Measurements from ENCODE around the gene ITPR3.

ITPR3 gene

GRCh38 chr6:33639559-33639958, 18.4 kb downstream of the ITPR3 start:
- H3K4me3 ChIP-seq (ENCODE audit: low read length in 2 of 2): no peak overlapping the region
- no CpG with 5 or more reads among the region's 1 CpG for WGBS, 2 donors (ENCODE audit: extremely low coverage in 2 of 2, insufficient read length in 2 of 2, insufficient replicate concordance in 1 of 2)
- no peak overlapping the region for H4K91ac ChIP-seq (ENCODE audit: low read depth, low read length, poor library complexity)
- no peak overlapping the region for H3K18ac ChIP-seq (ENCODE audit: low read length)
- peaks cover 8% of the 10 kb centered on the region in 2 donors for H3K4me1 ChIP-seq (ENCODE audit: control insufficient read depth in 2 of 2, insufficient read depth in 1 of 2, low read depth in 1 of 2, low read length in 2 of 2)
- no peak overlapping the region for H3K14ac ChIP-seq (ENCODE audit: low read length)
- no peak overlapping the region for H3K27ac ChIP-seq (replicated peaks; ENCODE audit: low read length)
- no peak overlapping the region for H3K23ac ChIP-seq (ENCODE audit: low read depth, low read length, poor library complexity)
- H2BK12ac ChIP-seq (ENCODE audit: low read length): no peak overlapping the region
- H3K79me1 ChIP-seq (ENCODE audit: low read depth, low read length): no peaks in the 10 kb centered on the region
- H3K27me3 ChIP-seq (ENCODE audit: control insufficient read depth in 3 of 3, insufficient read depth in 3 of 3, low read depth in 1 of 3, low read length in 3 of 3): peaks cover 0 to 4% (median 0%) of the 10 kb centered on the region in 3 experiments
- H2AFZ ChIP-seq (ENCODE audit: low read length): no peak overlapping the region
- H3K36me3 ChIP-seq (replicated peaks in 1 of 2; ENCODE audit: control insufficient read depth in 2 of 2, insufficient read depth in 2 of 2, low read length in 2 of 2): no peaks in the 10 kb centered on the region
- no peak overlapping the region for H3K4ac ChIP-seq (ENCODE audit: low read length)
- no peak overlapping the region for H2BK120ac ChIP-seq (ENCODE audit: low read depth, low read length)
- no peak overlapping the region for H4K8ac ChIP-seq (ENCODE audit: low read depth, low read length)
- no peak for DNase-seq (ENCODE audit: low spot score)
- no peak overlapping the region for H2BK5ac ChIP-seq (ENCODE audit: low read length)
- H3K9me3 ChIP-seq (replicated peaks in 1 of 2; ENCODE audit: control insufficient read depth in 2 of 2, insufficient read depth in 1 of 2, low read depth in 1 of 2, low read length in 2 of 2): no peaks in the 10 kb centered on the region
- H2AK5ac ChIP-seq (ENCODE audit: low read depth, low read length): no peak overlapping the region
- no peak overlapping the region for H3K9ac ChIP-seq (ENCODE audit: low read depth, low read length, poor library complexity)
- H3K4me2 ChIP-seq (ENCODE audit: insufficient read depth, low read length, poor library complexity, severe bottlenecking): no peak overlapping the region
- no peak overlapping the region for H2BK15ac ChIP-seq (ENCODE audit: low read length)

GRCh38 chr6:33640361-33640760, 19.2 kb downstream of the ITPR3 start:
- Histone ChIP-seq H2AFZ (ENCODE audit: low read length) (no peak overlapping the region), H3K4ac (ENCODE audit: low read length) (no peak overlapping the region), H3K14ac (ENCODE audit: low read length) (no peak overlapping the region), H3K27me3 (ENCODE audit: control insufficient read depth in 3 of 3, insufficient read depth in 3 of 3, low read depth in 1 of 3, low read length in 3 of 3) (no peaks in the 10 kb centered on the region), H3K18ac (ENCODE audit: low read length) (no peak overlapping the region), H3K4me1 (ENCODE audit: control insufficient read depth in 2 of 2, insufficient read depth in 1 of 2, low read depth in 1 of 2, low read length in 2 of 2) (peaks cover 7% of the 10 kb centered on the region in 2 donors), H3K4me3 (ENCODE audit: low read length in 2 of 2) (no peak overlapping the region), H2AK5ac (ENCODE audit: low read depth, low read length) (no peak overlapping the region), H3K9me3 (replicated peaks in 1 of 2; ENCODE audit: control insufficient read depth in 2 of 2, insufficient read depth in 1 of 2, low read depth in 1 of 2, low read length in 2 of 2) (no peaks in the 10 kb centered on the region), H2BK15ac (ENCODE audit: low read length) (no peak overlapping the region), H4K8ac (ENCODE audit: low read depth, low read length) (no peak overlapping the region), H2BK5ac (ENCODE audit: low read length) (no peak overlapping the region), H2BK120ac (ENCODE audit: low read depth, low read length) (peak overlapping the region; percentile 64), H2BK12ac (ENCODE audit: low read length) (no peak overlapping the region), H4K91ac (ENCODE audit: low read depth, low read length, poor library complexity) (no peak overlapping the region), H3K23ac (ENCODE audit: low read depth, low read length, poor library complexity) (no peak overlapping the region), H3K36me3 (replicated peaks in 1 of 2; ENCODE audit: control insufficient read depth in 2 of 2, insufficient read depth in 2 of 2, low read length in 2 of 2) (no peaks in the 10 kb centered on the region), H3K9ac (ENCODE audit: low read depth, low read length, poor library complexity) (no peak overlapping the region), H3K4me2 (ENCODE audit: insufficient read depth, low read length, poor library complexity, severe bottlenecking) (no peak overlapping the region), H3K27ac (replicated peaks; ENCODE audit: low read length) (no peak overlapping the region), H3K79me1 (ENCODE audit: low read depth, low read length) (no peaks in the 10 kb centered on the region)
- no CpG with 5 or more reads among the region's 13 CpGs for WGBS, 2 donors (ENCODE audit: extremely low coverage in 2 of 2, insufficient read length in 2 of 2, insufficient replicate concordance in 1 of 2)
- DNase-seq (ENCODE audit: low spot score): no peak

- Histone ChIP-seq H4K8ac (ENCODE audit: low read depth, low read length) (no peak overlapping the region), H2BK120ac (ENCODE audit: low read depth, low read length) (no peak overlapping the region), H3K27ac (replicated peaks; ENCODE audit: low read length) (no peak overlapping the region), H2BK5ac (ENCODE audit: low read length) (no peak overlapping the region), H3K9me3 (replicated peaks in 1 of 2; ENCODE audit: control insufficient read depth in 2 of 2, insufficient read depth in 1 of 2, low read depth in 1 of 2, low read length in 2 of 2) (no peaks in the 10 kb centered on the region), H3K4me1 (ENCODE audit: control insufficient read depth in 2 of 2, insufficient read depth in 1 of 2, low read depth in 1 of 2, low read length in 2 of 2) (peaks cover 7% of the 10 kb centered on the region in 2 donors), H2BK12ac (ENCODE audit: low read length) (peak overlapping the region; percentile 92), H3K18ac (ENCODE audit: low read length) (peak overlapping the region; percentile 74), H3K14ac (ENCODE audit: low read length) (peak overlapping the region; percentile 90), H3K23ac (ENCODE audit: low read depth, low read length, poor library complexity) (no peak overlapping the region), H3K27me3 (ENCODE audit: control insufficient read depth in 3 of 3, insufficient read depth in 3 of 3, low read depth in 1 of 3, low read length in 3 of 3) (no peaks in the 10 kb centered on the region), H2BK15ac (ENCODE audit: low read length) (no peak overlapping the region), H3K4me3 (ENCODE audit: low read length in 2 of 2) (no peak overlapping the region), H2AFZ (ENCODE audit: low read length) (peak overlapping the region; percentile 65), H3K4ac (ENCODE audit: low read length) (no peak overlapping the region), H2AK5ac (ENCODE audit: low read depth, low read length) (peak overlapping the region; percentile 89), H3K9ac (ENCODE audit: low read depth, low read length, poor library complexity) (no peak overlapping the region), H3K4me2 (ENCODE audit: insufficient read depth, low read length, poor library complexity, severe bottlenecking) (no peak overlapping the region), H3K79me1 (ENCODE audit: low read depth, low read length) (no peaks in the 10 kb centered on the region), H4K91ac (ENCODE audit: low read depth, low read length, poor library complexity) (no peak overlapping the region), H3K36me3 (replicated peaks in 1 of 2; ENCODE audit: control insufficient read depth in 2 of 2, insufficient read depth in 2 of 2, low read length in 2 of 2) (no peaks in the 10 kb centered on the region)
- DNase-seq (ENCODE audit: low spot score): no peak
- no CpG with 5 or more reads among the region's 15 CpGs for WGBS, 2 donors (ENCODE audit: extremely low coverage in 2 of 2, insufficient read length in 2 of 2, insufficient replicate concordance in 1 of 2)
Measured at GRCh38 chr6:33641144-33641543, 20.0 kb downstream of the ITPR3 start.

DNA sequence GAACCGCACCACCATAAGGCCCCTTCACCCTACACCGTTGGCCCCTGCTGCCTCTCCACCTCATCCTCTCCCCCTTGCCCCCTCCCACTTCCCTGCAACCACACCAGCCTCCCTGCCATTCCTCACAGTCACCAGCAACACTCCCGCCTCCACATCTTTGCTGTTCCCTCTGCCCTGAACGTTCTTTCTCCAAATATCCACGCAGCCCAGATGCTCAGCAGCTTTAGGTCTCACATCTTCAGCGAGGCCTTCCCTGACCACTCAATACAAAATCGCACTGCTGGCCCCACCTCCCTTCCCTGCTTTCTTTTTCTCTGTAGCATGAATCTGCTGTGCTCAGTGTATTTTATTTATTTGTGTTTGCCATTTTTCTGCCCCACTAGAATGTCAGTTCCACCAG, 20.5 kb downstream of the ITPR3 start:
- peak overlapping the region; percentile 89 for H3K18ac ChIP-seq (ENCODE audit: low read length)
- peaks cover 7% of the 10 kb centered on the region in 2 donors for H3K4me1 ChIP-seq (ENCODE audit: control insufficient read depth in 2 of 2, insufficient read depth in 1 of 2, low read depth in 1 of 2, low read length in 2 of 2)
- peak overlapping the region; percentile 92 for H2BK12ac ChIP-seq (ENCODE audit: low read length)
- H3K27ac ChIP-seq (replicated peaks; ENCODE audit: low read length): no peak overlapping the region
- H2BK120ac ChIP-seq (ENCODE audit: low read depth, low read length): no peak overlapping the region
- H3K4ac ChIP-seq (ENCODE audit: low read length): no peak overlapping the region
- H2BK5ac ChIP-seq (ENCODE audit: low read length): no peak overlapping the region
- peak overlapping the region; percentile 65 for H2AFZ ChIP-seq (ENCODE audit: low read length)
- H3K4me3 ChIP-seq (ENCODE audit: low read length in 2 of 2): no peak overlapping the region
- peak overlapping the region; percentile 72 for H3K9ac ChIP-seq (ENCODE audit: low read depth, low read length, poor library complexity)
- H2BK15ac ChIP-seq (ENCODE audit: low read length): no peak overlapping the region
- peak overlapping the region; percentile 89 for H2AK5ac ChIP-seq (ENCODE audit: low read depth, low read length)
- DNase-seq (ENCODE audit: low spot score): no peak
- no peaks in the 10 kb centered on the region for H3K9me3 ChIP-seq (replicated peaks in 1 of 2; ENCODE audit: control insufficient read depth in 2 of 2, insufficient read depth in 1 of 2, low read depth in 1 of 2, low read length in 2 of 2)
- no peak overlapping the region for H3K4me2 ChIP-seq (ENCODE audit: insufficient read depth, low read length, poor library complexity, severe bottlenecking)
- H3K14ac ChIP-seq (ENCODE audit: low read length): peak overlapping the region; percentile 90
- H4K8ac ChIP-seq (ENCODE audit: low read depth, low read length): no peak overlapping the region
- no CpG with 5 or more reads among the region's 7 CpGs for WGBS, 2 donors (ENCODE audit: extremely low coverage in 2 of 2, insufficient read length in 2 of 2, insufficient replicate concordance in 1 of 2)
- no peaks in the 10 kb centered on the region for H3K79me1 ChIP-seq (ENCODE audit: low read depth, low read length)
- H3K23ac ChIP-seq (ENCODE audit: low read depth, low read length, poor library complexity): no peak overlapping the region
- H4K91ac ChIP-seq (ENCODE audit: low read depth, low read length, poor library complexity): no peak overlapping the region
- no peaks in the 10 kb centered on the region for H3K36me3 ChIP-seq (replicated peaks in 1 of 2; ENCODE audit: control insufficient read depth in 2 of 2, insufficient read depth in 2 of 2, low read length in 2 of 2)
- no peaks in the 10 kb centered on the region for H3K27me3 ChIP-seq (ENCODE audit: control insufficient read depth in 3 of 3, insufficient read depth in 3 of 3, low read depth in 1 of 3, low read length in 3 of 3)

Data from neuronal stem cell (in vitro differentiated cells).